Stimulated activated CD4-positive, alpha-beta T cell treated with anti-CD3 and anti-CD28 coated beads, Interleukin-15, amount 100 ng/mL, for 48 hours (primary cell): ENCODE measurements around the gene CISTR.
"Not testable (repeated sequence)": the region's sequence is repeated elsewhere in the genome, so short reads cannot be mapped to it uniquely, and the experiment has no call there.

ENCODE experiments used
- DNase-seq, 2 donors: peaks; one replicate each; pipeline ENCODE4 v3.0.0-alpha.2; 2020; ENCODE audit warnings: low read depth in 2 of 2

CISTR gene

GRCh38 chr12:53719649-53720048 lies 32.1 kb downstream of the CISTR start:
- no peak for DNase-seq

- not testable (repeated sequence) for DNase-seq
Measured at GRCh38 chr12:53718567-53718966, 33.2 kb downstream of the CISTR start.

- no peak for DNase-seq
Measured at GRCh38 chr12:53717319-53717718, 34.5 kb downstream of the CISTR start.

GRCh38 chr12:53714004-53714403 lies 37.8 kb downstream of the CISTR start:
- no peak for DNase-seq

GRCh38 chr12:53713516-53713915 lies 38.3 kb downstream of the CISTR start:
- DNase-seq, result no peak

GRCh38 chr12:53712059-53712643 lies 39.6 kb downstream of the CISTR start:
- DNase-seq, result no peak

DNA sequence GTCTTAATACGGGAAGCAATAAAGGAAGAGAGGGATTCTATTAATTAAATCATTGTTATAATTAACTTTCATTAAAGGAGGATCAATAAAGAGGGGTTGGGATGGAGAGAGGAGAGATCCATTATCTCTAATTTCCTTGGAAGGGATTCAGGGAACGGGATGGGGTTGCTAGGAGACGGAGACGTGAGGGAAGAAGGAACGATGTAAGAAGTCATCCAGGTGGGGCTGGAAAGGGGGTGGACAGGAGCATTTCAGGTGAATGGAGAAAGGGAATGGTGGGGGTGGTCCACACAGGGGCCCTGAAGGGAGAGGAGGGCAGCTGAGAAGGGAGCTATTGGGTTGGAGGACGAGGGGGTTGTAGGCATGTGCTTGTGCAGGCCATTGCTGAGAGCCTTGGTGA lies 41.7 kb downstream of the CISTR start:
- DNase-seq, result no peak

GRCh38 chr12:53709671-53710070 lies 42.1 kb downstream of the CISTR start:
- DNase-seq, result no peak

- no peak for DNase-seq
Measured at GRCh38 chr12:53706080-53706479, 45.7 kb downstream of the CISTR start.

- no peak for DNase-seq
Measured at GRCh38 chr12:53703756-53704155, 48.0 kb downstream of the CISTR start.

DNA sequence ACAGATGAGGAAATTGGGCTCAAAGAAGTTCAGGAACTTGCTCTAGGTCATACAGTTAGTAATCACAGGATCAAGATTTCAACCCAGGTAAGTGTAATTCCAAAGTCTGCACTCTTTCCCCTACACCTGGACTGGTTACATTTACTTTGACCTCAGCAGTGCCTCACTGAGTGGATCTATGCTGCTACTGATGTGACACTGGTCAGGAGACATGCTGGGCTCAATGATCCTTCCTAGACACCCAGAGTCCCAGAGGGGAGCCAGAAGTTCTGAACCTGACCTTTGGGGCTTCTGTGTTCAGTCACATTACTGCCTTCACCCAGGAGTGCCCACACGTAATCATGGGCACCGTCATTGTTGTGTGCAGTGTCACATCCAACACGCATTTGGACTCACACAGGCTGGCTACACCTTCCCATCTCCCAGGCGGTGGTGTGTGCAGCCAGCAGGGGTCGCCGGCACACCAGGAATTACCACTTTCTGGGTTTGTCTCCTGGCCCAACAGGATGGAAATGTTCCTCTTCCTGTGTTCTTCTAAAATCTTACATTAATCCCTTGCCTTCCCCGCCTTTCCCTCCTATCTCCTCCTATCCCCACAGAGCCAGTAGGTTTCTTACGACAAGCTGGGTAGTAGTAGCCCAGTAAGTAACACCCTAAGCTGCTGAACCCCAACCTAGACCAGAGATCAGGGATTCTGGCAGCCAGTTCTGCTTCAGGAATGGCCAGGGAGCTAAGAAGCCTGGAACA lies 50.1 kb downstream of the CISTR start:
- DNase-seq, result peak; percentile 45 to 63

DNA sequence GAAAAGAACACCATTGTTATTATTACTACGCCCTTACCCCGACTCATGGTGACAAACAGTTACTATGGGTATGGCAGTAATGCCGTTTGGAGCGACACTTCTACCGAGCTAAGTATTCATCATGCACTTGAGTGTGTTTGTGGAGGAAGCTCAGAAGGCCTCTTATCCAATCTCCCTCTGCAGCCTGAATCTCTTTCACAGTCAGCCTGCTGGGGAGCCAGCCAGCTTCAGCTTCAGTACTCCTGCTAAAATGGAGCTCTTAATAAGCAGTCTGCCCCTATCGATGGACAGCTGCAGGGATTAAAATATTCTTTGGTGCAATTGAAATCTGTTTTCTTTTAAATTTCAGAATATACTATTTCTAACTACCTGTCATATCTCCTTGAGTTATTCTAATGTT lies 51.2 kb downstream of the CISTR start:
- no peak for DNase-seq

GRCh38 chr12:53699678-53700025 lies 52.1 kb downstream of the CISTR start:
- DNase-seq, result no peak

DNA sequence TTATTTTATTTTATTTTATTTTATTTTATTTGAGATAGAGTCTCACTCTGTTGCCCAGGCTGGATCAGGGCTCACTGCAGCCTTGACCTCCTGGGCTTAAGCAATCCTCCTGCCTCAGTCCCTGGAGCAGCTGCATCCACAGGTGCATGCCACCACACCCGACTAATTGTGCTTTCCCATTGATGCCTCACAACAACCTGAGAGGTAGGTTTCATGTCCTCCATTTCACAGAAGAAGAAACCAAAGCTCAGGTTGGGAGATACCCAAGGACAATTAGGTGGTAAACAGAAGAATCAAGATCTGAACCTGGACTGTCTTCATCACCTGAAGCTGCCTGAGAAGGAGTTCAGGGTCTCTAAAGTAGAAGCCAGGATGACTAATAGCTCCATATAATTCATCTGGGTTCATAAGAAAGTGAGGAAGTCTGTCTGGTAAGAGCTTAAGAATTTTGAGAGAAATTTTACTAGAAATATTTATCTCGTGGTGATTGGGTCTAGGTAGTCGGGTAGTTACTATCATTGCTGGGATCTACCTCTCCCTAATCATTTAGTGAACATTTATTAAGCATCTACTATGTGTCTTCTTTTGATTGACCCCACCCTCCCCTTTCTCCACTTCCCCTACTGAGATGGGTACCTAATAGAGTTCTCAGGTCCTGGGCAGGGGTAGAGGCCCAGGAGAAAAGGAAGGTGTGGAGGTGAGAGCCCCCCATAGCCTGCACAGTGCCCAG lies 52.7 kb downstream of the CISTR start:
- no peak for DNase-seq

DNA sequence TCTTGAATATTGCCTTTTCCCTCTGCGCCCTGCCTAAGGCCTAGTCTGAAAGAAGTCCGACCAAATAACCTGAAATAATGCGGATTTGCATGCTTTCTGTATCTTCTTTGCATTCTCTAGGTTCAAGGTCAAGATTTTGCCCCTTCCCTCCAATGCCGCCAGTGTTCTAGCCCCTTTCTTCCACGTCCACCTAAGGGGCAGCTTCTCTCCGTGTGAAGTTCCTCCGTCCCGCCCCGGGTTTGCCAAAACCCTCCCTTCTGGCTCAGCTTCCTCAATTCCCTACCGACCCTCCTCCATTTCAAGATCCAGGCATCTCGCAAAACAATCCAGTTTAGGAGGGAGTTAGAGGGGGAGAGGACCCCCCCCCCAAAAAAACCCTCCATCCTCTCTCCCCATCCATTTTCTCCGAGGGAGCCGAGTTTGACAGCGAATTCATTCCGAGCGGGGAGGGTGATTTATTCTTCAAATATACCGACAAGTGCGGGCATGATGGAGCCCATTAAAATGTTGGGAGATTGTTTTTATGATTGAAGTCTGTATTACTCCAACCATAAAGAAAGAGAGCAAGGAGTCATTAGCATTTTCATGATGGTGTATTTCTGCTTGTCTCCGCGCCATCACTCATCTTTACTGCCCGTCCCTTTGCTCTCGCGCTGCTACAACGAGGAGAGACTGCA lies 55.0 kb downstream of the CISTR start:
- no peak for DNase-seq
